ENCODE data around the gene SLC4A1.

- TF ChIP-seq EP300 (IDR thresholded peaks at IDR 0.05; ENCODE audit: borderline replicate concordance in 1 of 2, low read depth in 1 of 2, low read length in 1 of 2) (no peak), POLR2AphosphoS5 (IDR thresholded peaks at IDR 0.05; ENCODE audit: low read depth, low read length) (no peak), CTCF (IDR thresholded peaks at IDR 0.05) (peak; percentile 39), MAX (IDR thresholded peaks at IDR 0.05; ENCODE audit: low read depth) (no peak)
These were observed 61.7 kb downstream of the SLC4A1 start for GRCh38 chr17:44205962-44206824.
